Thoracic aorta (tissue), 2 donors: ENCODE results near the gene AK5. TPM values are rescaled to one million over a fixed set of nuclear protein-coding genes. Genes with fewer than 3 reads are reported as not detected.
A peak's percentile ranks its signal among the peaks of the same experiment; 100 is the strongest.

Source experiments
- ATAC-seq: fragments of 150-250 bp; one replicate; pipeline ENCODE4 v1.8.0; 2017; ENCODE audit warnings: low read depth; ENCODE audit not compliant: insufficient number of reproducible peaks, low FRiP score
- DNase-seq: peaks from one replicate; pipeline ENCODE4 v3.0.0-alpha.2; 2020; ENCODE audit warnings: low spot score
- H3K27ac ChIP-seq, 2 donors: fragments of 200-600 bp; sonication (generic); 1 replicate in 1 of 2; 2 replicates in 1 of 2; pipeline ENCODE4 v1.5.1; 2016; ENCODE audit warnings: mild to moderate bottlenecking in 2 of 2, moderate library complexity in 2 of 2
- H3K27me3 ChIP-seq: fragments of 200-600 bp; sonication (generic); replicated peaks from 2 replicates; pipeline ENCODE4 v1.6.0; 2016; ENCODE audit warnings: mild to moderate bottlenecking; ENCODE audit not compliant: insufficient read depth
- H3K36me3 ChIP-seq: fragments of 200-600 bp; sonication (generic); one replicate; pipeline ENCODE4 v1.5.1; 2016
- H3K4me1 ChIP-seq, 2 donors: fragments of 200-600 bp; sonication (generic); 1 replicate in 1 of 2; 2 replicates in 1 of 2; pipeline versions ENCODE4 v1.5.1 to v1.6.0; 2016; ENCODE audit warnings: low read depth in 2 of 2, mild to moderate bottlenecking in 1 of 2; ENCODE audit not compliant: control insufficient read depth in 1 of 2
- H3K4me3 ChIP-seq: fragments of 200-600 bp; sonication (generic); 2 replicates; pipeline ENCODE4 v1.5.1; 2016; ENCODE audit warnings: mild to moderate bottlenecking
- H3K9me3 ChIP-seq: fragments of 200-600 bp; sonication (generic); 2 replicates; pipeline ENCODE4 v1.5.1; 2016
- CTCF ChIP-seq: fragments of 200-600 bp; sonication (generic); IDR thresholded peaks from one replicate; pipeline ENCODE4 v1.5.1; 2019; ENCODE audit warnings: antibody characterized with exemption
- total RNA-seq, 2 donors: library from RNA; depleted of rRNA; stranded (reverse); fragments of >200 nt; gene quantifications; one replicate each; pipeline versions ENCODE4 v1.1.0 to v1.2.3, GENCODE V29; 2016

The AK5 gene
- total RNA-seq, 2 donors from 2014 or later, result 0.56 to 1.4 TPM

GRCh38 chr1:77399250-77400086 lies 117.6 kb downstream of the AK5 start:
- H3K27ac ChIP-seq, result no peak overlapping the region
- H3K36me3 ChIP-seq, result no peaks in the 10 kb centered on the region
- TF ChIP-seq CTCF, result no peak
- no peak overlapping the region for H3K4me3 ChIP-seq
- no peaks in the 10 kb centered on the region for H3K27me3 ChIP-seq
- H3K4me1 ChIP-seq, result peaks cover 8 to 29% of the 10 kb centered on the region in 2 donors
- ATAC-seq (no peak), DNase-seq (no peak)
- H3K9me3 ChIP-seq, result no peaks in the 10 kb centered on the region

GRCh38 chr1:77400781-77401180 lies 119.0 kb downstream of the AK5 start:
- Histone ChIP-seq H3K4me3 (no peak overlapping the region), H3K27ac (no peak overlapping the region), H3K4me1 (peaks cover 8 to 22% of the 10 kb centered on the region in 2 donors), H3K9me3 (no peaks in the 10 kb centered on the region), H3K36me3 (no peaks in the 10 kb centered on the region), H3K27me3 (no peaks in the 10 kb centered on the region)
- TF ChIP-seq CTCF, result no peak
- DNase-seq (no peak), ATAC-seq (no peak)

GRCh38 chr1:77401384-77401783 lies 119.6 kb downstream of the AK5 start:
- H3K27me3 ChIP-seq, result no peaks in the 10 kb centered on the region
- no peaks in the 10 kb centered on the region for H3K36me3 ChIP-seq
- TF ChIP-seq CTCF, result no peak
- H3K4me3 ChIP-seq, result no peak overlapping the region
- ATAC-seq, result no peak
- no peak for DNase-seq
- no peak overlapping the region for H3K27ac ChIP-seq
- no peaks in the 10 kb centered on the region for H3K9me3 ChIP-seq
- peaks cover 8 to 22% of the 10 kb centered on the region in 2 donors for H3K4me1 ChIP-seq

GRCh38 chr1:77405186-77405585 lies 123.4 kb downstream of the AK5 start:
- Histone ChIP-seq H3K36me3 (no peaks in the 10 kb centered on the region), H3K4me1 (peaks cover 9 to 20% of the 10 kb centered on the region in 2 donors), H3K9me3 (no peaks in the 10 kb centered on the region), H3K4me3 (no peak overlapping the region), H3K27ac (no peak overlapping the region), H3K27me3 (no peaks in the 10 kb centered on the region)
- no peak for TF ChIP-seq CTCF
- ATAC-seq, result no peak
- DNase-seq, result no peak

GRCh38 chr1:77406661-77407060 lies 124.8 kb downstream of the AK5 start:
- Histone ChIP-seq H3K4me1 (peaks cover 9 to 20% of the 10 kb centered on the region in 2 donors), H3K27ac (peak overlapping the region in 1 of 2 donors; percentile 25), H3K4me3 (no peak overlapping the region), H3K27me3 (no peaks in the 10 kb centered on the region), H3K36me3 (no peaks in the 10 kb centered on the region), H3K9me3 (no peaks in the 10 kb centered on the region)
- DNase-seq (no peak), ATAC-seq (no peak)
- peak; percentile 8 for TF ChIP-seq CTCF
